ENCODE measurements around the gene B3GALT5. TPM values are rescaled to one million over a fixed set of nuclear protein-coding genes. Genes with fewer than 3 reads are reported as not detected.
"Not testable (repeated sequence)": the region's sequence is repeated elsewhere in the genome, so short reads cannot be mapped to it uniquely, and the experiment has no call there.

Gene B3GALT5
- total RNA-seq, 1 donor from 2014 or later = not detected

DNA sequence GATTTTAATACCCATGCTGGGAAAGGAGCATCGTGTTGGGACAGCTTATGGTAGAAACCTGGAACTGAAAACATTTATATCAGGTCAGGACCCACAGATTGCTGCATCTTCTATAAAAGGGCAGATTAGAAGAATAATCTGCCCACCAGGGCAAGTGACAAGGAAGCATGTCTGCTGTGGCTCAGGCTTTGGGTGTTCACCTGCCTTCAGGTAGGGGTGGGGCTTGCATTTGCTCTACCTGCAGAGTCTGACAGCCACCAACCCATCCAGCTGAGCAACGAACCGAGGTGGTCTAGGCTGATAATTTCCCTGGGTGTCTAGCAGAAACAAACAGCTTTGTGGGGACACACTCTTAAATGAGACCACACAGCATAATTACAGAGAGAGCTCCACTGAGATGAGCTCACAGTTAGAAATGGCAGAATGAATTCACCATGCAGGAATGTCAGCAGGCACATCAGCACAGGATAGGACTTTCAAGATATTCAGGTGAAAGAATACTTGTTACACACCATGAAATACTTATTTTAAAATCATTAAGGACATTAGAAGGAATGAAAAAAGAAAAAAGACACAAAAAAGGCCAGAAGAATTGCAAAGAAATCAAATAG lies 36.1 kb upstream of the B3GALT5 start:
- H3K27ac Mint-ChIP-seq (ENCODE audit: unreplicated experiment) = no peak overlapping the region
- no peaks in the 10 kb centered on the region for H3K4me1 Mint-ChIP-seq (ENCODE audit: low read depth)
- H3K9me3 Mint-ChIP-seq (ENCODE audit: low read depth) = no peaks in the 10 kb centered on the region

GRCh38 chr21:39579734-39580332 lies 32.9 kb upstream of the B3GALT5 start:
- Mint-ChIP-seq H3K36me3 (ENCODE audit: low read depth) (no peaks in the 10 kb centered on the region), H3K27ac (ENCODE audit: unreplicated experiment) (no peak overlapping the region)
- no peak for DNase-seq (ENCODE audit: low spot score)

More for the DNA sequence above, 36.1 kb upstream of the B3GALT5 start:
- Mint-ChIP-seq H3K27me3 (ENCODE audit: low read depth) (peaks cover 19% of the 10 kb centered on the region), H3K4me3 (ENCODE audit: unreplicated experiment) (no peak overlapping the region), H3K36me3 (ENCODE audit: low read depth) (no peaks in the 10 kb centered on the region)
- TF ChIP-seq, protein P1, sequence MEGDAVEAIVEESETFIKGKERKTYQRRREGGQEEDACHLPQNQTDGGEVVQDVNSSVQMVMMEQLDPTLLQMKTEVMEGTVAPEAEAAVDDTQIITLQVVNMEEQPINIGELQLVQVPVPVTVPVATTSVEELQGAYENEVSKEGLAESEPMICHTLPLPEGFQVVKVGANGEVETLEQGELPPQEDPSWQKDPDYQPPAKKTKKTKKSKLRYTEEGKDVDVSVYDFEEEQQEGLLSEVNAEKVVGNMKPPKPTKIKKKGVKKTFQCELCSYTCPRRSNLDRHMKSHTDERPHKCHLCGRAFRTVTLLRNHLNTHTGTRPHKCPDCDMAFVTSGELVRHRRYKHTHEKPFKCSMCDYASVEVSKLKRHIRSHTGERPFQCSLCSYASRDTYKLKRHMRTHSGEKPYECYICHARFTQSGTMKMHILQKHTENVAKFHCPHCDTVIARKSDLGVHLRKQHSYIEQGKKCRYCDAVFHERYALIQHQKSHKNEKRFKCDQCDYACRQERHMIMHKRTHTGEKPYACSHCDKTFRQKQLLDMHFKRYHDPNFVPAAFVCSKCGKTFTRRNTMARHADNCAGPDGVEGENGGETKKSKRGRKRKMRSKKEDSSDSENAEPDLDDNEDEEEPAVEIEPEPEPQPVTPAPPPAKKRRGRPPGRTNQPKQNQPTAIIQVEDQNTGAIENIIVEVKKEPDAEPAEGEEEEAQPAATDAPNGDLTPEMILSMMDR (IDR thresholded peaks at IDR 0.05) = no peak
- no peak for DNase-seq (ENCODE audit: low spot score)

GRCh38 chr21:39580744-39581143 lies 32.0 kb upstream of the B3GALT5 start:
- Mint-ChIP-seq H3K27me3 (ENCODE audit: low read depth) (peaks cover 18% of the 10 kb centered on the region), H3K4me3 (ENCODE audit: unreplicated experiment) (no peak overlapping the region), H3K36me3 (ENCODE audit: low read depth) (no peaks in the 10 kb centered on the region), H3K4me1 (ENCODE audit: low read depth) (no peaks in the 10 kb centered on the region), H3K27ac (ENCODE audit: unreplicated experiment) (no peak overlapping the region), H3K9me3 (ENCODE audit: low read depth) (peaks cover 9% of the 10 kb centered on the region)
- TF ChIP-seq, protein P1 (IDR thresholded peaks at IDR 0.05) = no peak
- no peak for DNase-seq (ENCODE audit: low spot score)

More at GRCh38 chr21:39579734-39580332, 32.9 kb upstream of the B3GALT5 start:
- peaks cover 2% of the 10 kb centered on the region for H3K9me3 Mint-ChIP-seq (ENCODE audit: low read depth)
- TF ChIP-seq, protein P1 (IDR thresholded peaks at IDR 0.05) = no peak
- no peak overlapping the region for H3K4me3 Mint-ChIP-seq (ENCODE audit: unreplicated experiment)
- peaks cover 10% of the 10 kb centered on the region for H3K27me3 Mint-ChIP-seq (ENCODE audit: low read depth)
- H3K4me1 Mint-ChIP-seq (ENCODE audit: low read depth) = no peaks in the 10 kb centered on the region

- no peak for DNase-seq (ENCODE audit: low spot score)
- TF ChIP-seq, protein P1 (IDR thresholded peaks at IDR 0.05) = no peak
- Mint-ChIP-seq H3K4me3 (ENCODE audit: unreplicated experiment) (no peak overlapping the region), H3K27me3 (ENCODE audit: low read depth) (peaks cover 18% of the 10 kb centered on the region), H3K36me3 (ENCODE audit: low read depth) (no peaks in the 10 kb centered on the region), H3K4me1 (ENCODE audit: low read depth) (no peaks in the 10 kb centered on the region), H3K27ac (ENCODE audit: unreplicated experiment) (no peak overlapping the region), H3K9me3 (ENCODE audit: low read depth) (peaks cover 9% of the 10 kb centered on the region)
Measured at GRCh38 chr21:39581414-39581813, 31.3 kb upstream of the B3GALT5 start.

- no peak for DNase-seq (ENCODE audit: low spot score)
- no peak overlapping the region for H3K27ac Mint-ChIP-seq (ENCODE audit: unreplicated experiment)
- no peak overlapping the region for H3K4me3 Mint-ChIP-seq (ENCODE audit: unreplicated experiment)
- no peaks in the 10 kb centered on the region for H3K36me3 Mint-ChIP-seq (ENCODE audit: low read depth)
- H3K4me1 Mint-ChIP-seq (ENCODE audit: low read depth) = no peaks in the 10 kb centered on the region
- peaks cover 14% of the 10 kb centered on the region for H3K27me3 Mint-ChIP-seq (ENCODE audit: low read depth)
- TF ChIP-seq, protein P1 (IDR thresholded peaks at IDR 0.05) = no peak
- H3K9me3 Mint-ChIP-seq (ENCODE audit: low read depth) = peaks cover 11% of the 10 kb centered on the region
Measured at GRCh38 chr21:39582749-39583148, 30.0 kb upstream of the B3GALT5 start.

GRCh38 chr21:39583586-39583985 lies 29.2 kb upstream of the B3GALT5 start:
- not testable (repeated sequence) for H3K4me1 Mint-ChIP-seq (ENCODE audit: low read depth); H3K27ac Mint-ChIP-seq (ENCODE audit: unreplicated experiment); H3K36me3 Mint-ChIP-seq (ENCODE audit: low read depth); DNase-seq (ENCODE audit: low spot score); H3K4me3 Mint-ChIP-seq (ENCODE audit: unreplicated experiment)
- Mint-ChIP-seq H3K9me3 (ENCODE audit: low read depth) (peaks cover 16% of the 10 kb centered on the region), H3K27me3 (ENCODE audit: low read depth) (peaks cover 12% of the 10 kb centered on the region)
